OCI-LY3 (cell line): ENCODE results near the gene ATP8B1.

Source experiments
- CTCF ChIP-seq: fragments of 200-600, 300-600 bp; sonication (generic); IDR thresholded peaks from 2 replicates; pipeline ENCODE4 v1.5.1; 2014; ENCODE audit warnings: antibody characterized with exemption, low read length, low read depth
- EZH2phosphoT487 ChIP-seq: fragments of 200-600 bp; shearing (Covaris generic); IDR thresholded peaks from 2 replicates; pipeline ENCODE4 v1.6.1; 2018; ENCODE audit warnings: antibody characterized with exemption, mixed run types, low read depth

DNA sequence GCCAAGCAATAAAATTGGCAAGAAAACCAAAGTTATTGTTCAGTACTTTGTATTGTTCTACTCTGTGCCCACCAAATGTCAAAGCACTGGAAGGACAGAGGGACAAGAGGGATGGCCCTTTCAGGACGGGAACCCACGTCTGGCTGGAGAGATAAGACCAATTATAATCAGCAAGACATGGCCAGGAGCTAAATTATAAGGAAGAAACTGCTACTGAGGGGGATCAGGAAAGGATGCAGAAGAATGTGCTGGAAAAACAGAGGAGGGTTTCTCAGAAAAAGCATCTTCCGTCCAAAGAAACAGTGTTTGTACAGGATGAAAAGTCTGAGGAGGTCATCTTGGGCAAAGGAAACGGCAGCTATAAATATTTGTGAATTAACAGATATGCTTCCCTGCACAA, 135.1 kb downstream of the ATP8B1 start:
- TF ChIP-seq CTCF (no peak), EZH2phosphoT487 (no peak)
